Activated naive CD4-positive, alpha-beta T cell treated with anti-CD3 and anti-CD28 coated beads, Interleukin-2, amount 50 U/mL, for 16 hours (primary cell): ENCODE results near the gene PSTPIP1.

Experiments
- DNase-seq: peaks from one replicate; pipeline ENCODE4 v3.0.0-alpha.2; 2020

The PSTPIP1 gene

GRCh38 chr15:77001966-77002365 lies 7.0 kb downstream of the PSTPIP1 start:
- DNase-seq = peak; percentile 4

DNA sequence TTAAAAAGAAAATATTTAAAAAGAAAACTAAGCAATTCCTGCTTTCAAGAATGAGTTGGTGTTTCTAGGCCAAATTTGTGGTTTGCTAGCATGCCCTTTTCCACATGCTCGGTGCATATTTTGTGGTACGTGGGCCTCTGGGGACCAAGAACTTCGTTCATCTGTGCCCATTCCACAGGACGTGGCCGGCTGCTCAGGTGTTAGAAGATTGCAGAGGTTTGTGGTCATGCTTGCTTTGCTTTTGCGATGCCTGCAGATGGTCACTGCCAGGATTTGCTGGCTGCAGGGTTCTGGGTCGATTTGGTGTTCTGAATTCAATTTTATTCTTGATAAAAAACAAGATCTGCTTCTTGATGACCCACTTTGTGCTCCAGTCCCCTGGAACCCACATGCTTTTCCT lies 7.5 kb downstream of the PSTPIP1 start:
- peak; percentile 7 for DNase-seq

DNA sequence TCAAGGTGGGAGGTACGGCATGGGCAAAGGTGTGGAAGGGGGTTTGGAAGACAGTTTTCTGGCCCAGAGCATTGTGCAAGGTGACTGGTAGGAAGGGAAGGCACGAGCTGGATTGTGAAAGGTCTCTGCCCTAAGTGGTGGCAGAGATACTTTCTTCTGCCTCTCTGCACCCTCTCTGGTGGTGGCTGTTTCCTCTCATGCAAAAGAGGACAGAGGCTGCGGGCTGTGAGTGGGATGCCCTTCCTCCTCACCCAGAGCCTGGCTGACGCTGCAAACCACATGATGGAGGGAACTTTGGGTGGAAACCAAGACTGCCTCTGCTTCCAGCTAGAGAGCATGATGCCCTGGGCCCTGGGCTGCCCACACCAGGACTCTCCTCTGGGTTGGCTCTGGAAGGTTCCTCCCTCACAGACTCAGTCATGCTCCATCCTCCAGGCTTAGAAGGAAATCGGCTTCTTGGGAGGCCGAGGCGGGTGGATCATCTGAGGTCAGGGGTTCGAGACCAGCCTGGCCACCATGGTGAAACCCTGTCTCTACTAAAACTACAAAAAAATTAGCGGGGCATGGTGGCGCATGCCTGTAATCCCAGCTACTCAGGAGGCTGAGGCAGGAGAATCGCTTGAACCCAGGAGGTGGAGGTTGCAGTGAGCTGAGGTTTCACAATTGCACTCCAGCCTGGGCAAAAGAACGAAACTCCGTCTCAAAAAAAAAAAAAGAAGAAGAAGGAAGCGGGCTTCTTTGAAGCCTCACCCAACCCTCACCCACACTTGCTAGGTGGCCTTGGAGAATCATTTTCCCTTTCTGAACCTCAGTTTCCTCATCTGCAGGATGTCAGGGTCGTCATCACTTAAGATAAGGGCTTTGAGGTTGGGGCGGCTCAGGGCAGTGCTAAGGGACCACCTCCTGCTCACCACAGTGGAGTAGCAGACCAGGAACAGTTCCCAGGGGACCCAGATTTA lies 8.3 kb downstream of the PSTPIP1 start:
- peak; percentile 55 for DNase-seq

DNA sequence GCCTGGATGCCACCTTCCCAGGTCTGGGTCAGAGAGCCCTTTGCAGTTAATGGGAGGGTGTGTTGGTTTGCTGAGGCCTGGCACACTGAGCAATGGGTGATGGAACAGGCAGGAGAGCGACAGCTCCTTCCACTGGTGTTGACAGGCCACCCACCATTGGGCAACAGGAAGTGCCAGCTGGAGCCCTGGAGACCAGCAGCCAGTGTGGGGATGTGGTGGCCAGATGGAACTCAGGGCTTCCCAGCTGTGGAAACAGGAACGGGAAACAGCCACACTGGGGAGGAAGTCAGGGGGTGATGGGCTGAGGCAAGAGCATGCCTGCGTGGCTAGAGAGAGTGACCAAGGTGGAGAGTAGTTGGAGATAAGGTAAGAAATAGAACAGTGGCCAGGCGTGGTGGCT lies 9.3 kb downstream of the PSTPIP1 start:
- no peak for DNase-seq

GRCh38 chr15:77009176-77009575 lies 14.2 kb downstream of the PSTPIP1 start:
- no peak for DNase-seq

DNA sequence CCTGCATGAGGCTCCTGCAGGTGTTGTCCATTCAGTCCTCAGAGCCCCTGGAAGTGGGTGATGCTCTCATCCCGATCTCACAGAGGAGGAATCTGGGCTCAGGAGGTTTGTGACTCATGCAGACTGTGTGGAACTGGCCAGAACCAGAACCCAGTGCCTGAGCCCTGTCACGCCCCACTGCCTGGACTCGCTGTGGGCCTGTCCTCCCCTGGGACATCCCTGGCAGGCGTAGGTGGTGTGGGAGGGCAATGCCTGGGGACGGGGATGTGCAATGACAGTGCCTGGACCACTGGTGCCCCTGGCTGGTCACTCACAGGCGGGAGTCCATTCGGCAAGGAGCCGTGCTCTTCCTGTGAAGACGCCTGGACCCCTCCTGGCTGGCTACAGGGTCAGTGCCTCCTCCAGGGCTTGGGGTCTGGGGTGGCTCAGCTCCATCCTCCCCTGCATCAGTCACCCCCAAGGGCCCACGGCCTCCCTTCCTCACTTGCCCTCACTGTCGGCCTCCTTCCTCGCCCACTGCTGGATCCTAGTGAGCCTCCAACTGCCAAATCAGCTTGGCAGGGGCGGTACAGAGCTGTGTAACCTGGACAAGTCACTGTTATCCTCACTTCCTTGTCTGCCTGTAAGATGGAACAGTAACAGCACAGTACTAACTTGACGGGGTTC lies 14.9 kb downstream of the PSTPIP1 start:
- no peak for DNase-seq

DNA sequence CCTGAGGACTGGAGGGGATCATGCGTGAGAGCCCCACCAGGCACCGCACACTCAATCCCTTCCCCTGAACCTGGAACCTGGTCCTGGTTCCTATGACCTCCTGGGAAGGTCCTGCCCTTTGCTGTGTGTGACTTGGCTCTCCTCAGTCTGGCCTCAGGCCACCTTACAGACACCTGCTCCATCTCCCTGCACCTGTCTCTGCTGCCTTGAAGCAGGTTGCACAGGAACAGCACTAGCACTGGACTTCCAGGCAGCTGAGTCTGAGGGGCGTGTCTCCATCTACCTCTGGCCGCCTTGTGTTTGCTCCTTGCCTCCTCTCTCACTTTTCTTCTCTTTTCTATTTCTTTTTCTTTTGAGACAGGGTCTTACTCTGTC lies 15.4 kb downstream of the PSTPIP1 start:
- no peak for DNase-seq

DNA sequence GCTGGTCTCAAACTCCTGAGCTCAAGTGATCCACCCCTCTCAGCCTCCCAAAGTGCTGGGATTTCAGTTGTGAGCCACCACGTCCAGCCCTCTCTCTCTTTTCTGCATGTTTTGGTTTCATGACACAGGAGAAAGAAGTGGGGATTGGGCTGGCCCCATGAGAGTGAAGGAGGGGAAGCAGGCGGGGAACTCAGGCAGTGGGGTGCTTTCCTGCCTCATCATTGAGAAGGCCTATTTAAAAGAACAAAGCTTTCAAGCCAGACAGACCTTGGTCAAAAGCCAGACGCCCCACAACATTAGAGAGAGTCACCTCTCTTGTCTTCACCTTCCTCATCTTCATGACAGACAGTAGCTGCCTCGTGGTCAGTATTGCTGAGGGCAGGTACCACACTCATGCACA lies 15.9 kb downstream of the PSTPIP1 start:
- DNase-seq = no peak

DNA sequence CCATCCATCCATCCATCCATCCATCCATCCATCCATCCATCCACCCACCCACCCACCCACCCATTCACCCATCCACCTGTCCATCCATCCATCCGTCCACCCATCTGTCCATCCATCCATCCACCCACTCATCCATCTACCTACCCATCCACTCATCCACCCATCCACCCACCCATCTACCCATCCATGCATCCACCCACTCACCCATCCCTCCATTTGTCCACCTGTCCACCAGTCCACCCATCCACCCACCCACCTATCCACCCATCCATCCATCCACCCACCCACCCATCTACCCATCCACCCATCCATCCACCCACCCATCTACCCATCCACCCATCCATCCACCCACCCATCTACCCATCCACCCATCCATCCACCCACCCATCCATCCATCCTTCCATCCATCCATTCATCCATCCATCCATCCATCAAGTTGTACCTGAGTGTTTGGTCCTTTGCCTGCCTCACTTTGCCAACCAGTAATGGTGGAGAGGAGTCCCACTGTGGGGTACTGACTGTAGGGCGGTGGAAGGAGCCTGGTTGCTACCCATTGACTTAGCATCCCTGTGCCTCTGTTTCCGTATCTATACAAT lies 17.3 kb downstream of the PSTPIP1 start:
- no peak for DNase-seq

- DNase-seq = no peak
Measured at GRCh38 chr15:77012868-77013267, 17.9 kb downstream of the PSTPIP1 start.

GRCh38 chr15:77013776-77014131 lies 18.8 kb downstream of the PSTPIP1 start:
- DNase-seq = peak; percentile 85

GRCh38 chr15:77014132-77015081 lies 19.5 kb downstream of the PSTPIP1 start:
- DNase-seq = no peak

DNA sequence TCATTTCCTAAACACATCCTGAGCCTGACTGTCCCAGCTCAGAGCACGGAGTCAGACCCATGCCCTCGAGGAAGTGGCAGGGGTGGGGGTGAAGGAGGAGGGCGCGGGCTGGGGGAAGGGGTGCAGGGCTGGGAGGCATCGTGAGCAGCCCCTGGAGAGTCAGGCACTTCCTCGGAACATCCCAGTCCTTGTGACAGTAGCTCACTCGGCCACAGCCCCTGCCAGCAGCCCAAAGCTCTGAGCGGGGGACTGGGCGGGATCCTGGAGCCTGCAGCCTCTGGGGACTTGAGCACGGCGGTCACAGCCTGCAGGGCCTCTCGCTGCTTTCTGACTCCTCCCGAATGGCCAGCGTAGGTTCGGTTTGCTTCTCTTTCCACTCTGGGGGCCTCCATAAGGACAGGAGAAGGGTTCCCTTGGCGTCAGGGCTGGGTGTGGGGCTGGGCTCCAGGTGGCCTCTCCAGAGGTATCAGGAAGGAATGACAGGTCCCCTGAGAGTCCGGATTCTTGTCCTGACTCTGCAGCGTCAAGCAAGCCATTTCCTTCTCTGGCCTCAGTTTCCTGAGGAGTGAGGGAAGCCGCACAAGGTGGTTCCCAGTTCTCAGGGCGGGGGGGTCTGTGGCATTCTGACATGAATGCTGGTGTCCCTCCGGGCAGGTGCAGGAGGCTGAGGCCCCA lies 20.9 kb downstream of the PSTPIP1 start:
- no peak for DNase-seq

- no peak for DNase-seq
Measured at GRCh38 chr15:77016321-77016695, 21.4 kb downstream of the PSTPIP1 start.

DNA sequence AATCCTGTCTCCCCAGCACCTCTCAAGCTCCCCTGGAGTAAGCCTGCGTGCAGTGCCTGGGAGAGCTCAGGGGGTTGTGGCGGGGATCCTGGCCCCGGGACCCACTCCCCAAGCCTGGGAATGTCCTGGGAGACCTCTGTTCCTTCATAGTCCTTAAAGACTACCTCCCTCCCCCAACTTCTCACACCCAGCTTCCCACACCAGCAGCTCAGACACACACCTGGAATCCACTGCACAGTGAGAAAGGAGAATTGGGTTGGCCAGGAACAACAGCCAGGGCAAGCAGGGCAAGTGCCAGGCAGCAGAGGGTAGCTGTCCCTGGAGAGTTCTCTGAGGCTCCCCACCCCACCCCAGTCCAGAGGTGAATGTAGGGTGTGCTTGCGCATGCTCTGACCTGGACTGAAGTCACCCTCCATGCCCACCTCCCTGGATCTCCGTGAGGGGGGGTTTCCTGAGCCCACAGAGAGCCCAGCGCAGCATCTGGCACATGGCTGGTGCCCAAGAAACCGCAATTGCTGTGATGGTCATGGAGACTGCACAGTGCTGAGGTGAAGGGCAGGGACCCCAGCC lies 22.2 kb downstream of the PSTPIP1 start:
- DNase-seq = no peak

- no peak for DNase-seq
Measured at GRCh38 chr15:77017761-77018720, 23.1 kb downstream of the PSTPIP1 start.

DNA sequence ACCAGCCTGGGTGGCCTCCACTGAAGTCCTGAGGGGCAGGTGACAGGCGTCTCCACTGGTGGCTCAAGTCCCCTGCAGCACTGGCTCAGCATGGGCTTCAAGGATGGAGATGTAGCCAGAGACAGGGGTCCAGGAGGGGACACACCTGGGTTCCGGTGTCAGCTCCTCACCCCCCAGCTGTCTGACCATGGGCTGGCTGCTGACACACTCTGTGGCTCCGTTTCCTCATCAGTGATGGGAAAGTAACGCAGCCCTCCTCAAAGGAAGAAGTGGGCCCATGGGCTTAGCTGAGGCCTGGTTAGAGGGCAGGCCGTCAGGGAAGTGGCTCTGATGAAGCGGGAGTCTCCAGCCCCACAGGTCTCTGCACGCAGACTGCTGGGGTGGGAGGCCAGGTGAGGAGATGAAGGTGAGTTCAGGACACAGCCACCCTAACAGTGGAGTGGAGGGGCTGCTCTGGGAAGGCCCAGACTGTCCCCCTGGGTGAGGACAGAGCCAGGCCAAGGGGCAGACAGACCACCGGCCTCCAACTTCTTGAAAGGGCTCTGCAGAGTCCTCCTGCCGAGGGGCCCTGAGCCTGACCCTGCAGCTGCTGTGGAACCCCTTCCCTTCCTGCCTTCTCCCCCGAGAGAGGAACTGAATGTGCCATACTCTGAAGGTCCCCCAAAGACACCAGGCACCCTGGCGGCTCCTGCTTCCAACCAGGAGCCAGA lies 24.0 kb downstream of the PSTPIP1 start:
- DNase-seq = no peak

GRCh38 chr15:77019521-77020331 lies 24.8 kb downstream of the PSTPIP1 start:
- DNase-seq = peak; percentile 45
